KBM-7 (cell line): Measurements from ENCODE around the gene TRIM15.
"Not testable (repeated sequence)": the region's sequence is repeated elsewhere in the genome, so short reads cannot be mapped to it uniquely, and the experiment has no call there.

Experiments used
- DNase-seq: peaks from one replicate; pipeline ENCODE4 v3.0.0-alpha.2; 2015
- in situ Hi-C: fragments of 300-500 bp; cut with MboI; formaldehyde crosslinking; loops from 2 replicates; pipeline ENCODE4 v1.14.3; 2020; ENCODE audit warnings: low sequenced_read_pairs, low pct_unique_long_range_greater_than_20kb, mixed read lengths

The TRIM15 gene

GRCh38 chr6:30214657-30214982 is 51.3 kb downstream of the TRIM15 start:
- no peak for DNase-seq
- in situ Hi-C loops: no loop called here

- DNase-seq: no peak
- in situ Hi-C loops: no loop called here
Measured at GRCh38 chr6:30216096-30216495, 52.8 kb downstream of the TRIM15 start.

- in situ Hi-C loops: no loop called here
Measured at GRCh38 chr6:30219244-30219643, 55.9 kb downstream of the TRIM15 start.

GRCh38 chr6:30221395-30221794 is 58.0 kb downstream of the TRIM15 start:
- DNase-seq, in situ Hi-C loops: not testable (repeated sequence)

More at GRCh38 chr6:30219244-30219643, 55.9 kb downstream of the TRIM15 start:
- peak; percentile 60 for DNase-seq

- in situ Hi-C loops: not testable (repeated sequence)
Measured at GRCh38 chr6:30221956-30222355, 58.6 kb downstream of the TRIM15 start.

More at GRCh38 chr6:30221956-30222355, 58.6 kb downstream of the TRIM15 start:
- DNase-seq: not testable (repeated sequence)
